Mesenchymal stem cell (in vitro differentiated cells and primary cell): ENCODE measurements around the gene VPS37C.
"Not testable (repeated sequence)": the region's sequence is repeated elsewhere in the genome, so short reads cannot be mapped to it uniquely, and the experiment has no call there.

ENCODE experiments used
- DNase-seq: peaks from one replicate; pipeline ENCODE4 v3.0.0-alpha.2; 2013
- H2AFZ ChIP-seq: one replicate; pipeline ENCODE4 v1.6.1; 2013; ENCODE audit warnings: low read depth, mild to moderate bottlenecking, control low read depth, inconsistent platforms, low read length, moderate library complexity
- H2AK5ac ChIP-seq: 2 replicates; pipeline ENCODE4 v1.6.1; 2013; ENCODE audit warnings: low read length, moderate library complexity, mild to moderate bottlenecking, inconsistent platforms; ENCODE audit not compliant: severe bottlenecking
- H2BK120ac ChIP-seq: one replicate; pipeline ENCODE4 v1.6.1; 2013; ENCODE audit warnings: low read depth, mild to moderate bottlenecking, inconsistent platforms, low read length, moderate library complexity
- H2BK12ac ChIP-seq, 2 experiments: one replicate each; pipeline ENCODE4 v1.6.1; 2013; ENCODE audit warnings: inconsistent platforms in 2 of 2, low read length in 2 of 2, mild to moderate bottlenecking in 2 of 2, moderate library complexity in 2 of 2, control low read depth in 1 of 2
- H2BK15ac ChIP-seq: one replicate; pipeline ENCODE4 v1.6.1; 2013; ENCODE audit warnings: mild to moderate bottlenecking, low read depth, inconsistent platforms; ENCODE audit not compliant: poor library complexity, severe bottlenecking
- H2BK5ac ChIP-seq: 2 replicates; pipeline ENCODE4 v1.6.1; 2013; ENCODE audit warnings: low read depth, mild to moderate bottlenecking, low read length, control low read depth, inconsistent platforms; ENCODE audit not compliant: poor library complexity, severe bottlenecking
- H3K14ac ChIP-seq, 2 experiments: one replicate each; pipeline ENCODE4 v1.6.1; 2013; ENCODE audit warnings: inconsistent platforms in 2 of 2, low read length in 2 of 2, control low read depth in 1 of 2, mild to moderate bottlenecking in 1 of 2, moderate library complexity in 1 of 2
- H3K18ac ChIP-seq, 2 experiments: one replicate each; pipeline ENCODE4 v1.6.1; 2013; ENCODE audit warnings: inconsistent platforms in 2 of 2, low read length in 2 of 2, control low read depth in 1 of 2, low read depth in 1 of 2, mild to moderate bottlenecking in 1 of 2
- H3K23ac ChIP-seq, 2 experiments: one replicate each; pipeline ENCODE4 v1.6.1; 2013; ENCODE audit warnings: inconsistent platforms in 2 of 2, low read length in 2 of 2, mild to moderate bottlenecking in 2 of 2, moderate library complexity in 2 of 2, control low read depth in 1 of 2
- H3K27ac ChIP-seq: 2 replicates; pipeline ENCODE4 v1.5.1; 2013; ENCODE audit warnings: mild to moderate bottlenecking, moderate library complexity, low read length, control low read depth, inconsistent platforms; ENCODE audit not compliant: poor library complexity, severe bottlenecking
- H3K27me3 ChIP-seq, 2 experiments: 2 replicates each; pipeline versions ENCODE4 v1.6.1 to v1.7.0; 2013; ENCODE audit warnings: low read length in 2 of 2, mild to moderate bottlenecking in 2 of 2, moderate library complexity in 2 of 2, control low read depth in 1 of 2, inconsistent platforms in 1 of 2; ENCODE audit not compliant: control insufficient read depth in 1 of 2, insufficient read depth in 1 of 2
- H3K36me3 ChIP-seq, 2 experiments: 2 replicates each; pipeline versions ENCODE4 v1.6.1 to v1.7.0; 2013; ENCODE audit warnings: low read length in 2 of 2, control low read depth in 1 of 2, inconsistent platforms in 1 of 2, low read depth in 1 of 2, mild to moderate bottlenecking in 1 of 2; ENCODE audit not compliant: insufficient read depth in 2 of 2, control insufficient read depth in 1 of 2
- H3K4ac ChIP-seq, 2 experiments: one replicate each; pipeline ENCODE4 v1.6.1; 2013; ENCODE audit warnings: inconsistent platforms in 2 of 2, low read length in 2 of 2, mild to moderate bottlenecking in 2 of 2, moderate library complexity in 2 of 2, control low read depth in 1 of 2, low read depth in 1 of 2
- H3K4me1 ChIP-seq: 2 replicates; pipeline ENCODE4 v1.6.1; 2013; ENCODE audit warnings: low read depth, low read length, control low read depth; ENCODE audit not compliant: control insufficient read depth, insufficient read depth
- H3K4me2 ChIP-seq: 2 replicates; pipeline ENCODE4 v1.6.1; 2013; ENCODE audit warnings: low read length, mild to moderate bottlenecking, inconsistent platforms; ENCODE audit not compliant: poor library complexity, severe bottlenecking
- H3K4me3 ChIP-seq, 2 experiments: 2 replicates each; pipeline versions ENCODE4 v1.5.1 to v1.7.0; 2013; ENCODE audit warnings: low read length in 2 of 2, mild to moderate bottlenecking in 2 of 2, control low read depth in 1 of 2, low read depth in 1 of 2; ENCODE audit not compliant: insufficient read depth in 1 of 2
- H3K79me1 ChIP-seq: replicated peaks from 2 replicates; pipeline ENCODE4 v1.6.1; 2013; ENCODE audit warnings: mild to moderate bottlenecking, control low read depth, low read length, inconsistent platforms; ENCODE audit not compliant: poor library complexity, severe bottlenecking
- H3K9ac ChIP-seq: 2 replicates; pipeline ENCODE4 v1.7.0; 2013; ENCODE audit warnings: mild to moderate bottlenecking, low read length, moderate library complexity
- H3K9me3 ChIP-seq: 2 replicates; pipeline ENCODE4 v1.7.0; 2013; ENCODE audit warnings: mild to moderate bottlenecking, low read length; ENCODE audit not compliant: control insufficient read depth
- H4K8ac ChIP-seq: one replicate; pipeline ENCODE4 v1.6.1; 2013; ENCODE audit warnings: inconsistent platforms, mild to moderate bottlenecking, low read length, moderate library complexity
- H4K91ac ChIP-seq: one replicate; pipeline ENCODE4 v1.6.1; 2013; ENCODE audit warnings: mild to moderate bottlenecking, low read length, inconsistent platforms
- WGBS: methylation state at CpG from one replicate; pipeline ENCODE4 v1.1.7; 2013; ENCODE audit warnings: mixed read lengths; 5-methylcytosine and 5-hydroxymethylcytosine counted together

Gene VPS37C

GRCh38 chr11:61095021-61095420, 66.2 kb downstream of the VPS37C start:
- Histone ChIP-seq H3K4me3 (no peak overlapping the region), H3K18ac (no peak overlapping the region), H3K4ac (no peak overlapping the region), H2BK5ac (no peak overlapping the region), H3K79me1 (no peaks in the 10 kb centered on the region), H2BK120ac (no peak overlapping the region), H3K36me3 (no peaks in the 10 kb centered on the region), H4K8ac (no peak overlapping the region), H3K9ac (no peak overlapping the region), H3K27me3 (peaks cover 16 to 20% of the 10 kb centered on the region in 2 experiments), H3K4me1 (peaks cover 7% of the 10 kb centered on the region), H2AFZ (no peak overlapping the region), H3K4me2 (no peak overlapping the region), H3K23ac (no peak overlapping the region), H3K9me3 (no peaks in the 10 kb centered on the region), H2AK5ac (no peak overlapping the region), H2BK15ac (no peak overlapping the region), H4K91ac (no peak overlapping the region), H3K27ac (no peak overlapping the region), H3K14ac (no peak overlapping the region), H2BK12ac (no peak overlapping the region)
- 88% methylated on average over 6 of the region's 7 CpGs for WGBS
- DNase-seq = no peak

DNA sequence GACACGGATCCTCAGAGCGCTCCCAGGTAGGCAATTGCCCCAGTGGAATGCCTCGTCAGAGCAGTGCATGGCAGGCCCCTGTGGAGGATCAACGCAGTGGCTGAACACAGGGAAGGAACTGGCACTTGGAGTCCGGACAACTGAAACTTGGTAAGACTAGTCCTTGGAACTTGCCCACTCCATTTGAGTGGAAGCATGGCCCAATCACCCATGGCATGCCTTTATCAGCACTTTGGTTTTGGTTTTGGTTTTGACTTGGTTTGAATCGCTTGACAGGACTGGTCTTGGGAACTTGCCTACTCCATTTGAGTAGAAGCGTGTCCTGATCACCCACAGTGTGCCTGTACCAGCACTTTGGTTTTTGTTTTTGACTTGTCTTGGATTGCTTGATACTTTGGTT, 67.1 kb downstream of the VPS37C start:
- not testable (repeated sequence) for H3K9me3 ChIP-seq, H4K8ac ChIP-seq, H2AK5ac ChIP-seq, H2BK5ac ChIP-seq, H3K4me3 ChIP-seq, H3K79me1 ChIP-seq, H4K91ac ChIP-seq, H3K9ac ChIP-seq, H2BK120ac ChIP-seq, H2AFZ ChIP-seq, H3K4me2 ChIP-seq, H3K36me3 ChIP-seq, H2BK15ac ChIP-seq, H3K14ac ChIP-seq, H2BK12ac ChIP-seq, H3K18ac ChIP-seq, H3K4ac ChIP-seq, H3K27ac ChIP-seq, H3K23ac ChIP-seq, DNase-seq, H3K4me1 ChIP-seq
- H3K27me3 ChIP-seq = peaks cover 16 to 20% of the 10 kb centered on the region in 2 experiments
- 89% methylated on average over 7 of the region's 7 CpGs for whole genome bisulfite sequencing

DNA sequence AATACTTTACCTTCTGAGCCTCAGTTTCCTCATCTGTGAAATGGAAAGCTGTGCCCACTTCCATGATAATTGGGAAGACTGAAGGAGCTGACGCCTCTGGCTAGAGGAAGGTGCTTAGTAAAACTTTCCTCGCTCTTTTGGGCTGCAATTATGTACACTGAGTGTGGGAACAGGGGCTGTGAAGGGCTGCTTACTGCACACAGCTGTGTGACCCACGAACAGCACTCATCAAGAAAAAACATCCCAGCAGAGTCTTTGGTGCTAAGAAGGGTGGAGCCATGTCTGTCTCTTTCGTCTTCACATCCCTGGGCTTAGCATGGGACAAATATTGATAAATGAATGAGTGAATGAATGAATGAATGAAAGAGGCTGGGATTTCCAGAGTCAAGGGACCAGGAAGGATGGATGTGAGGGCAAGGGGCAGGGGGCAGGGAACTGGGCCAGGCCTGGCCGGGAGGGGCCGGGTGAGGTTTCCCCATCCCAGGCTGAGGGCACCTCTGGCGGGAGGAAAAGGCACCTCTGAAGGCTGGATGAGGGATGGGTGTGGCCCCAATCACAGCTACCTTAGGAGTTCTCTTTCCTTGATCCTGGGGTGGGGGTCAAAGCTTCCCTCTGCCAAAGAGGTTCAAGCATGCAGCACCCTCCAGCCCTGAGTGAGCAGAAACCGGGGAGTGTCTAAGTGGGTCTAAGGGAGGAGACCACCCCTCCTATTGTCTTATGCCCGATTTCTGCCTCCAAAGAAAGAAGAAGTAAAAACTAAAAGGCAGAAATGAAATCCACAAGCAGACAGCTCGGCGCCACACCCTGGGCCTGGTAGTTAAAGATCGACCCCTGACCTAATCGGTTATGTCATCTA, 68.1 kb downstream of the VPS37C start:
- H3K4me1 ChIP-seq = peaks cover 7% of the 10 kb centered on the region
- H2AFZ ChIP-seq = no peak overlapping the region
- H4K8ac ChIP-seq = no peak overlapping the region
- H3K36me3 ChIP-seq = no peaks in the 10 kb centered on the region
- H3K4me2 ChIP-seq = no peak overlapping the region
- H2BK15ac ChIP-seq = no peak overlapping the region
- H3K14ac ChIP-seq = no peak overlapping the region
- WGBS = 90% methylated on average over 12 of the region's 13 CpGs
- no peak overlapping the region for H4K91ac ChIP-seq
- no peaks in the 10 kb centered on the region for H3K9me3 ChIP-seq
- H3K4me3 ChIP-seq = no peak overlapping the region
- H2AK5ac ChIP-seq = no peak overlapping the region
- H3K18ac ChIP-seq = no peak overlapping the region
- no peak for DNase-seq
- no peaks in the 10 kb centered on the region for H3K79me1 ChIP-seq
- H3K27me3 ChIP-seq = peaks cover 16 to 20% of the 10 kb centered on the region in 2 experiments
- H3K23ac ChIP-seq = no peak overlapping the region
- H3K4ac ChIP-seq = no peak overlapping the region
- no peak overlapping the region for H3K27ac ChIP-seq
- H3K9ac ChIP-seq = no peak overlapping the region
- no peak overlapping the region for H2BK120ac ChIP-seq
- H2BK5ac ChIP-seq = no peak overlapping the region
- no peak overlapping the region for H2BK12ac ChIP-seq

GRCh38 chr11:61092280-61092766, 68.9 kb downstream of the VPS37C start:
- H3K4me2 ChIP-seq = no peak overlapping the region
- no peak overlapping the region for H2AFZ ChIP-seq
- H2BK15ac ChIP-seq = no peak overlapping the region
- H4K91ac ChIP-seq = no peak overlapping the region
- no peak overlapping the region for H2BK5ac ChIP-seq
- no peak overlapping the region for H2AK5ac ChIP-seq
- no peak overlapping the region for H3K14ac ChIP-seq
- no peak overlapping the region for H2BK12ac ChIP-seq
- no peak for DNase-seq
- H3K4me3 ChIP-seq = no peak overlapping the region
- H3K27ac ChIP-seq = no peak overlapping the region
- no peaks in the 10 kb centered on the region for H3K36me3 ChIP-seq
- no peaks in the 10 kb centered on the region for H3K9me3 ChIP-seq
- H3K27me3 ChIP-seq = peaks cover 16% of the 10 kb centered on the region in 2 experiments
- no peak overlapping the region for H3K18ac ChIP-seq
- no peak overlapping the region for H3K9ac ChIP-seq
- H2BK120ac ChIP-seq = no peak overlapping the region
- no peaks in the 10 kb centered on the region for H3K79me1 ChIP-seq
- H3K23ac ChIP-seq = no peak overlapping the region
- no peak overlapping the region for H3K4ac ChIP-seq
- peaks cover 7% of the 10 kb centered on the region for H3K4me1 ChIP-seq
- 81% methylated on average over 7 of the region's 10 CpGs for WGBS
- no peak overlapping the region for H4K8ac ChIP-seq
